ENCODE data around the gene PWWP2B.

- TF ChIP-seq, protein P1, sequence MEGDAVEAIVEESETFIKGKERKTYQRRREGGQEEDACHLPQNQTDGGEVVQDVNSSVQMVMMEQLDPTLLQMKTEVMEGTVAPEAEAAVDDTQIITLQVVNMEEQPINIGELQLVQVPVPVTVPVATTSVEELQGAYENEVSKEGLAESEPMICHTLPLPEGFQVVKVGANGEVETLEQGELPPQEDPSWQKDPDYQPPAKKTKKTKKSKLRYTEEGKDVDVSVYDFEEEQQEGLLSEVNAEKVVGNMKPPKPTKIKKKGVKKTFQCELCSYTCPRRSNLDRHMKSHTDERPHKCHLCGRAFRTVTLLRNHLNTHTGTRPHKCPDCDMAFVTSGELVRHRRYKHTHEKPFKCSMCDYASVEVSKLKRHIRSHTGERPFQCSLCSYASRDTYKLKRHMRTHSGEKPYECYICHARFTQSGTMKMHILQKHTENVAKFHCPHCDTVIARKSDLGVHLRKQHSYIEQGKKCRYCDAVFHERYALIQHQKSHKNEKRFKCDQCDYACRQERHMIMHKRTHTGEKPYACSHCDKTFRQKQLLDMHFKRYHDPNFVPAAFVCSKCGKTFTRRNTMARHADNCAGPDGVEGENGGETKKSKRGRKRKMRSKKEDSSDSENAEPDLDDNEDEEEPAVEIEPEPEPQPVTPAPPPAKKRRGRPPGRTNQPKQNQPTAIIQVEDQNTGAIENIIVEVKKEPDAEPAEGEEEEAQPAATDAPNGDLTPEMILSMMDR (IDR thresholded peaks at IDR 0.05; ENCODE audit: low read length), result peak; percentile 77
- TF ChIP-seq EZH2 (IDR thresholded peaks at IDR 0.05; ENCODE audit: borderline replicate concordance, low read length), result no peak
Measured at GRCh38 chr10:132458586-132459300, 61.7 kb downstream of the PWWP2B start.

All from OCI-LY1 (cell line).